ENCODE measurements around the gene TTPAL. TPM values are rescaled to one million over a fixed set of nuclear protein-coding genes. Genes with fewer than 3 reads are reported as not detected.

TTPAL gene
- total RNA-seq, 1 donor from 2014 or later, result 16.5 TPM

DNA sequence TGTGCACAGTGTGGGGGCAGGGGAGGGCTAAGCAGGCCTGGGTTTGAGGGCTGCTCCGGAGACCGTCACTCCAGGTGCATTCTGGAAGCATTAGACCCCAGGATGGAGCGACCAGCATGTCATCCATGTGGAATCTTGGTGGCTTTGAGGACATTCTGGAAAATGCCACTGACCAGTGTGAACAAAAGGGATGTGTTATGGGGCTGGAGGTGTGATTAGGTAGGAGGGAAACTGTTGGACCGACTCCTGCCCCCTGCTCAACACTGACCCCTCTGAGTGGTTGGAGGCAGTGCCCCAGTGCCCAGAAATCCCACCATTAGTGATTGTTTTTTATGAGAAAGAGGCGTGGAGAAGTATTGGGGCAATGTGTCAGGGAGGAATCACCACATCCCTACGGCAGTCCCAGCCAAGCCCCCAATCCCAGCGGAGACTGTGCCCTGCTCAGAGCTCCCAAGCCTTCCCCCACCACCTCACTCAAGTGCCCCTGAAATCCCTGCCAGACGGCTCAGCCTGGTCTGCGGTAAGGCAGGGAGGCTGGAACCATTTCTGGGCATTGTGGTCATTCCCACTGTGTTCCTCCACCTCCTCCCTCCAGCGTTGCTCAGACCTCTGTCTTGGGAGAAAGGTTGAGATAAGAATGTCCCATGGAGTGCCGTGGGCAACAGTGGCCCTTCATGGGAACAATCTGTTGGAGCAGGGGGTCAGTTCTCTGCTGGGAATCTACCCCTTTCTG lies 44.0 kb upstream of the TTPAL start:
- no peak overlapping the region for H3K4me3 Mint-ChIP-seq (ENCODE audit: unreplicated experiment)
- TF ChIP-seq, protein P1, sequence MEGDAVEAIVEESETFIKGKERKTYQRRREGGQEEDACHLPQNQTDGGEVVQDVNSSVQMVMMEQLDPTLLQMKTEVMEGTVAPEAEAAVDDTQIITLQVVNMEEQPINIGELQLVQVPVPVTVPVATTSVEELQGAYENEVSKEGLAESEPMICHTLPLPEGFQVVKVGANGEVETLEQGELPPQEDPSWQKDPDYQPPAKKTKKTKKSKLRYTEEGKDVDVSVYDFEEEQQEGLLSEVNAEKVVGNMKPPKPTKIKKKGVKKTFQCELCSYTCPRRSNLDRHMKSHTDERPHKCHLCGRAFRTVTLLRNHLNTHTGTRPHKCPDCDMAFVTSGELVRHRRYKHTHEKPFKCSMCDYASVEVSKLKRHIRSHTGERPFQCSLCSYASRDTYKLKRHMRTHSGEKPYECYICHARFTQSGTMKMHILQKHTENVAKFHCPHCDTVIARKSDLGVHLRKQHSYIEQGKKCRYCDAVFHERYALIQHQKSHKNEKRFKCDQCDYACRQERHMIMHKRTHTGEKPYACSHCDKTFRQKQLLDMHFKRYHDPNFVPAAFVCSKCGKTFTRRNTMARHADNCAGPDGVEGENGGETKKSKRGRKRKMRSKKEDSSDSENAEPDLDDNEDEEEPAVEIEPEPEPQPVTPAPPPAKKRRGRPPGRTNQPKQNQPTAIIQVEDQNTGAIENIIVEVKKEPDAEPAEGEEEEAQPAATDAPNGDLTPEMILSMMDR (IDR thresholded peaks at IDR 0.05), result no peak
- H3K4me1 Mint-ChIP-seq (ENCODE audit: low read depth), result no peaks in the 10 kb centered on the region
- H3K9me3 Mint-ChIP-seq (ENCODE audit: low read depth), result peaks cover 4% of the 10 kb centered on the region
- DNase-seq (ENCODE audit: low spot score), result no peak
- H3K27ac Mint-ChIP-seq (ENCODE audit: unreplicated experiment), result no peak overlapping the region
- no peaks in the 10 kb centered on the region for H3K36me3 Mint-ChIP-seq (ENCODE audit: low read depth)
- H3K27me3 Mint-ChIP-seq (ENCODE audit: low read depth), result peaks cover 44% of the 10 kb centered on the region

DNA sequence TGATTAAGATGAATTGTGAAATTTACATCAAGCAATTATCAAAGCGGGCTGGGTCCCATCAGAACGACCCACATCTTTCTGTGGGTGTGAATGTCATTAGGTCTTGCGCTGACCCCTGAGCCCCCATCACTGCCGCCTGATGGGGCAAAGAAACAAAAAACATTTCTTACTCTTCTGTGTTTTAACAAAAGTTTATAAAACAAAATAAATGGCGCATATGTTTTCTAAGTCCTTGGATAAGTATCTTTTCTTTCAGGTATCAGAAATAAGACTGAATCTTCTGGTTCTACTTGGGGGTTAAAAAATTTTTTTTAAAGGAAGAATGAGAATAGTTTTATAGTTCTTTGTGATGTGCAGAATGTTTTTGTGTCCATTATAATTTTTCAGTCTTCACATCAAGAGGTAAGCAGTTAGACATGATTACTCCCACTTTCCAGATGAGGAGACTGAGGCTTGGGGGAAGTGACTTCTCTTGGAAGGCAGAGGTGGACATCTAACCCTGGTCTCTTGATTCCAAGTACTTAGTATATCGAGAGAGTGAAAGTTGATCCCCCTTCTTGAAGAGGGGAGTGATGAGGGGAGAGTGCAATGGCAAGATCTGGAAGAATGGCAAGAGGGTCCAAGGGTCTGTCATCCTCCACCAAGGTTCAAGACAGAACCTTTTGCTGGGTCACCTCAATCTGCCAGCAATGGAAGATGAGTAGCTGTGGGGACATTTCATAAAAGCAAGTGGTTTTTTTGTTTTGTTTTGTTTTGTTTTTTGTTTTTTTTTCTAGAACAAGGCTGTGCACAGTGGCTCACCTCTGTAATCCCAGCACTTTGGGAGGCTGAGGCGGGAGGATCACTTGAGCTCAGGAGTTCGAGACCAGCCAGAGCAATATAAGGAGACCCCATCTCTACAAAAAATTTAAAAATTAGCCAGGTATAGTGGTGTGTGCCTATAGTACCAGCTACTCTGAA lies 42.8 kb upstream of the TTPAL start:
- peaks cover 39% of the 10 kb centered on the region for H3K27me3 Mint-ChIP-seq (ENCODE audit: low read depth)
- TF ChIP-seq, protein P1 (IDR thresholded peaks at IDR 0.05), result no peak
- no peak for DNase-seq (ENCODE audit: low spot score)
- no peaks in the 10 kb centered on the region for H3K36me3 Mint-ChIP-seq (ENCODE audit: low read depth)
- H3K4me1 Mint-ChIP-seq (ENCODE audit: low read depth), result no peaks in the 10 kb centered on the region
- H3K4me3 Mint-ChIP-seq (ENCODE audit: unreplicated experiment), result no peak overlapping the region
- H3K27ac Mint-ChIP-seq (ENCODE audit: unreplicated experiment), result no peak overlapping the region
- H3K9me3 Mint-ChIP-seq (ENCODE audit: low read depth), result peaks cover 4% of the 10 kb centered on the region

DNA sequence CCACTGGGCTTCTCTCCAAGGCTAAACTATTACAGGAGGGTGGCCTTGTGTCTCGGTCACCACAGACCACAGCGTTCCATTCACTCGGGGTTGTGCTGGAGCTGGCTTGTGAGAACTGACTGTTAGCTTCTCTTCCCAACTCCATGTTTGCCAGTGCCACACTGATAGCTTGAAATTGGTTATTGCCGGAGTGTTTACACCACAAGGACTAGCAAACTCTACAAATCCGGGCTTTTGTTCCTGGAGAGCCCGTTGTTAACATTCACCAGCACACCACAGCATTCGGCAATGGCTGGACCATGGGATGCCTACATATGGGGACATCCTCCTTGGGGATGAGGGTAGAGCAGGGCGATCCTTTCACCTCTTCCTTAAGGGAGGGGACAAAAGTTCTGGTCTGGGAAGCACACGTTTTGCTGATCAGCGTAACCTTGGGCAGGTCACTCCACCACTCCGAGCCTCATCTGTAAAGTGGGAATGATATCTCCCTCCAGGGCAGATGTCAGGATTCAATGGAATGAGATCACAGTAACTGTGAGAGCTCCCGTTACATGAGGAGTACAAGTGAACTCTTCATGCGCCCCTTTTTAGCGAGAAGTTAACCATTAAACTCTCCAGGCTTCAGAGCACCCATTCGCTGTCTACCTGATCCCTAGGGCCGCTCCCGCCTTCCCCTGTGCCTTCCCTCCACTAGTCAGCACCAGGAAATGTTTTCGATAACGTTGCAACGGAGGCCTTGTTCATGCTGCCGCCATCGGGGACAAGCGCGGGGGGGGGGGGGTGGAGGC lies 41.7 kb upstream of the TTPAL start:
- H3K9me3 Mint-ChIP-seq (ENCODE audit: low read depth), result no peaks in the 10 kb centered on the region
- no peak for DNase-seq (ENCODE audit: low spot score)
- TF ChIP-seq, protein P1 (IDR thresholded peaks at IDR 0.05), result no peak

DNA sequence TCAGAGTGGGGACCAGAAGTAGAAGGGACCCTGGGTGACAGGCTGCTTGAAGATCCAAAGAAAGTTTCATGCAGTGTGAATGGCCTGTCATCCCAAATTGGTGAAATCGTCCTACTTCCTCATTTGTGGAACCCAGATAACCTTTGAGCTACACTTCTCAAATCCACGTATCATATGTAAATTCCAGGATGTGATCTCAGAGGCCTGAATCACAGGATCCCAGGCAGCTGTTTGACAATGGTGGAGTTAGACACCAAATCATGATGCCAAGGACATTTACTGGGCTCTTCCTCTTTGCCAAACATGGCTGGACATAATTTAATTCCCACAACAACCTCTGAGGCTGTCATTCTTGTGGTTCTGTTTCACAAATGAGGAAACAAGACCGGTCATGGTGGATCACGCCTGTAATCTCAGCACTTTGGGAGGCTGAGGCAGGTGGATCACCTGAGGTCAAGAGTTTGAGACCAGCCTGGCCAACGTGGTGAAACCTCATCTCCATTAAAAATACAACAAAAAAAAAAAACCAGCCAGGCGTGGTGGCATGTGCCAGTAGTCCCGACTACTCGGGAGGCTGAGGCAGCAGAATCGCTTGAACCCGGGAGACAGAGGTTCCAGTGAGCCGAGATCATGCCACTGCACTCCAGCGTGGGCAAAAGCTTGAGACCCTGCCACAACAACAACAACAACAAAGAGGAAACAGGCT lies 39.9 kb upstream of the TTPAL start:
- TF ChIP-seq, protein P1 (IDR thresholded peaks at IDR 0.05), result no peak
- H3K9me3 Mint-ChIP-seq (ENCODE audit: low read depth), result no peaks in the 10 kb centered on the region
- no peaks in the 10 kb centered on the region for H3K36me3 Mint-ChIP-seq (ENCODE audit: low read depth)
- no peak overlapping the region for H3K4me3 Mint-ChIP-seq (ENCODE audit: unreplicated experiment)
- DNase-seq (ENCODE audit: low spot score), result no peak
- H3K4me1 Mint-ChIP-seq (ENCODE audit: low read depth), result no peaks in the 10 kb centered on the region
- peaks cover 35% of the 10 kb centered on the region for H3K27me3 Mint-ChIP-seq (ENCODE audit: low read depth)
- H3K27ac Mint-ChIP-seq (ENCODE audit: unreplicated experiment), result no peak overlapping the region

More for the DNA sequence above, 41.7 kb upstream of the TTPAL start:
- H3K27ac Mint-ChIP-seq (ENCODE audit: unreplicated experiment), result no peak overlapping the region
- peaks cover 33% of the 10 kb centered on the region for H3K27me3 Mint-ChIP-seq (ENCODE audit: low read depth)
- no peak overlapping the region for H3K4me3 Mint-ChIP-seq (ENCODE audit: unreplicated experiment)
- H3K4me1 Mint-ChIP-seq (ENCODE audit: low read depth), result no peaks in the 10 kb centered on the region
- no peaks in the 10 kb centered on the region for H3K36me3 Mint-ChIP-seq (ENCODE audit: low read depth)

All from chondrocyte (in vitro differentiated cells).